GM19035 (cell line): ENCODE data around the gene DNAH8.

Experiments
- ATAC-seq: cut with Tn5 transposase; IDR thresholded peaks from one replicate; pipeline ENCODE4 v1.9.1; 2021; ENCODE audit not compliant: unreplicated experiment

The DNAH8 gene

DNA sequence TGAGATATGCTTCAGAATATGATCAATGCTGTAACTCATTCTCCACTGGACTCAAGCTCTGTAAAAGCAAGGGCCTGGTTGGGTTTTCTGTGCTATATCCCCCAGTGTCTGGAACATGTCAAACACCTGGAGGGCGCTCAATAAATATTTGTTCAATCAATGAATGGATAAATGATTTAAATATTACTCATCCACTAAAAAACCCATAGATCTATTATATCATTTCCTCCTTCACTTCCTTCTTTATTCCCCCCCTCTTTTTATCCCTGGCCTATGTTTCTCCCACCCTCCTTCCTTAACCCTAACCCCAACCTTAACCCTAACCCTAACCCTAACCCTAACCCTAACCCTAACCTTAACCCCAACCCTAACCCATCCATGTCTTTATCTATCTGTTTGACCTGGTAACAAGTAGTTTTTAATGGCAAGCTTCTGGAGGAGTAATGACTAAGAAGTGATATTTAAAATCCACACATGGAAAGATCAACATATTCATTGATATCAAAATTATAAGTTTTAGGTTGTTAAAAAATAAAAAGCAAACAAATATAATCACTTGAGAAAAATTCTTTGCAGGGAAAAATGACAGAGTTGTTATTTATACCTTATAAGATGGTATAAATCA is 229.7 kb downstream of the DNAH8 start:
- no peak for ATAC-seq

DNA sequence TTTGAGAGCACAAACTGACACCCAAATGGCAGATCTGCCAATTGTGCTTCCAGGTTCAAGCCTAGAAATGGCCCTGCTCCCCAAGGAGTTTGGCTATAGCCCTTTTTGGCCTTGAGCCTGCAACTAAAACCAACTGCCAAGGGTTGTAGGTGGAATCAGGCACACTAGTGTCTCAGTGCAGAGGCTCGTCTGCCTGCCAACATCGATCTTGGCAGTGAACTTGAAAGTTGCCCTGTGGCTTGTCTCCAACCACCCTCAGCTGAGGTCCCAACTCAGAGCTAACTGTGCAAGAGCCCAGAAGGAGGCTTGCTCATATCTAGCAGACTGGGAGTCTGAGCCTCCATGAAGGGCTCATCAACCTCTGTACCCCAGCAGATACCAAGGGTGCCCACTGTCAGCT is 240.8 kb downstream of the DNAH8 start:
- no peak for ATAC-seq

DNA sequence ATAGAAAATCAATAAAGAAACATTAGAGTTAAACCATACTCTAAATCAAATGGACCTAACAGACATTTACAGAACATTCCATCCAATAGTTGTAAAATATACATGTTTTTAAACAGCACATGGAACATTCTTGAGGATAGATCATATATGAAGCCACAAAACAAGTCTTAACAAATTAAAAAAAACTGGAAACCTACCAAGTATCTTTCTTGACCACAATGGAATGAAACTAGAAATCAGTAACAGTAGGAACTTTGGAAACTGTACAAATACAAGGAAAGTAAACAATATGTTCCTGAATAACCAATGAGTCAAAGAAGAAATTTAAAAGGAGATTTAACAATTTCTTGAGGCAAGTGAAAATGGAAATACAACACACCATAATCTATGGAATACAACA is 242.3 kb downstream of the DNAH8 start:
- no peak for ATAC-seq

DNA sequence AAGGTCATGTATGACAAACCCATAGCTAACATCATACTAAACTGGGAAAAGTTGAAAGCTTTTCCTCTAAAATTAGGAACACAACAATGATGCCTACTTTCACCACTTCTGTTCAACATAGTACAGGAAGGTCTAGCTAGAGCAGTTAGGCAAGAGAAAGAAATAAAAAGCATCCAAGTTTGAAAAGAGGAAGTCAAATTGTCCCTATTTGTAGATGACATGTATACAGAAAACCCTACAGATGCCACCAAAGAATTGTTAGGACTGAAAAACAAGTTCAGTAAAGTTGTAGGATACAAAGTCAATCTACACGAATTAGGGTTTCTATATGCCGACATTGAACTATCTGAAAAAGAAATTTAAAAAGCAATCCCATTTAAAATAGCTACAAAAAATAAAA is 244.0 kb downstream of the DNAH8 start:
- ATAC-seq, result no peak

DNA sequence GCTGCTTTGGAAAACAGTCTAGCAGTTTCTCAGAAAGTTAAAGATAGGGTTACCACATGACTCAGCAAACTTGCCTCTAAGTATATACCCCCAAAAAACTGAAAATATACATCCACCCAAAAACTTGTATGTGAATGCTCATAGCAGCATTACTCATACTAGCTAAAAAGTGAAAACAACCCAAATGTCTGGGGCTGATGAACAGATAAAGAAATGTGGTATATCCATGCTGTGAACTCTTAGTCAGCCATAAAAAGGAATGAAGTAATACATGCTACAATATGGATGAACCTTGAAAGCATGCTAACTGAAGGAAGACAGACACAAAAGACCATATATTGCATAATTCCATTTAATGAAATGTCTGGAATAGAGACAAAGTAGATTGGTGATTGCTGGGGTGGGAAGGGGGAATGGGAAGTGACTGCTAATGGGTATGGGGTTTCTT is 253.6 kb downstream of the DNAH8 start:
- ATAC-seq, result no peak

DNA sequence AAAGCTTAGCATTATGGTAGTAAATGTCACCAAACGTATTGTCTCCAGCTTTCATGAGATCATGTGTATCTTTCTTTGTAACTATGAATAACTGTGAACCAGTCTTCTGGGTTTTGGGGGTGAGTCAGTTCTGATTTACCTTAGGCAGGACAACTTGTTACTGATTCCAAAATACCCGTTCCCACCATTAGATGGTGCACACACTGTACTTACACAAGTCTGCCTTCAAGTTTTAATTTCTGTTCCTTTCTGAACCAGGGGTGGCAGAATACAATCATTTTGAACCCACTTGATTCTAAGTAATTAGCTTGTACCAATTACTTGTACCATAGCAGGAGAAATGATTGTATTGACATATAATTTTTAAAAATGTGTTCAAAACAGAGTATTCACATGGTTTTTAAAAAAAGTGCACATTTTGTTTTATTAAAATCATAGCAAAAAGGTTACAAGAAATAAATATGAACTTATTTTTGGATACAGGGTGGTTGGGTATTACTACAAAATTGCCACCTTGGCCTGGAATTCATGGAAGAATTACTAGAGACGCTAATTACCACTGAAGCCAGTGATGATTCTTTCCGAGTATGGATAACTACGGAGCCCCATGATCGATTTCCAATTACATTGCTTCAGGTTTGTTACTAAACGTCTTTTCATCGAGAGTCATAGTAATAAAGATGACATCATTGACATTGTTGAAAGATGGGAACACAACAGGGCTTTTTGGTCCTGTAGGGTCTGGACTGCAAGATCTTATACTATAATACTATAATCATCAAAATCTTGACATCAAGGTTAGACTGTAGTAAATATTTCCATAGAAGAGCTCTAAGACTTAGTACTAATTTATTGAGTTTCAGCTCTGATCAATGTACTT is 258.3 kb downstream of the DNAH8 start:
- peak; percentile 52 for ATAC-seq

DNA sequence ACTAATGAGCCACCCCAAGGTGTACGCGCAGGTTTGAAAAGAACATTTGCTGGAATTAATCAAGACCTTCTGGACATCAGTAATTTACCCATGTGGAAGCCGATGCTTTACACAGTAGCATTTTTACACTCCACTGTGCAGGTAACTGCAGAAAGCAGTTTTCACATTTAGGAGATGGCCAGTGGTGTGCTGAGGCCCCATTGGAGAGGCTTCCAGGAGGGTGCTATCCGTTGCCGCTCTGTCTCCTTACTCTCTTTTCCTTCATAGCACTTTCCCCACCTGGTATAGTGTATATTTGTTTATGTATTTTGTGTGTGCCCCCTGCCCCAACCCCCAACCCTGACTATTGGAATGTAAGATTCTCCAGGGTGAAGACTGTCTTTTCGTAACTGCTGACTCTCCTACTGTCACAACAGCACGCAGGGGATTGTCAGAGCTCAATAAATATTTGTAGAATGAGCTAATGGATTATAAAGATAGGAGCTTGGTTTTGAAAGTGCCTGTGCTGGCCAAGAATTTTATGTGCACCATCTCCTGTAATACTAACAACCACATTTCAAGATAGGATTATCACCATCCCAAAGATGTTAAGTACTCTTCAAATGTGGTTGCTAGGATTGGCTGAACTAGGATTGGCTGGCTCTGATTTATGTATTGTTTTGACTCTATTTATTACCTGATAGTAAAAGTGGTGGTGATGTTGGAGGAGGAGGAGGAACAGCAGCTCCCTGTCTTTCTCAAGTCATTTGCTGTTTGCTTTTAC is 259.5 kb downstream of the DNAH8 start:
- no peak for ATAC-seq

DNA sequence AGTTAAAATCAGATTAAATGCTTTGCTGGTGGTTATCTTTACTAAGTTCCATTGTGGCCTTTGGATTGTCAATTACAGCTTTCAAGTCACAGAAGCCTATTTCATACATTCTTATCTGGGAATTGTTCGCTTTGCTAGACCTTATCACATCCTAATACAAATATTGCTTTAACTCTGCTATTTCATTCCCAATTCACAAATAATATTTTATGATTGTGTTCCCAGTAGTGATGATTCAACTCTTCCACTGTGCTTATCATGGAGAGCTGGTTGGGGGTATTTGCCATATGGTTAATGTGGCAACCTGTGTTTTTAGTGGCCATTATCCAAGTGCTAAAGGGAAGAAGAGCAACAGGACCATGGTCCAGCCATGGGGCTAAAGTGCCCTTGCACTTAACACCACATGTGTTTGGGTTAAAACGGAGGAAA is 260.5 kb downstream of the DNAH8 start:
- ATAC-seq, result no peak

DNA sequence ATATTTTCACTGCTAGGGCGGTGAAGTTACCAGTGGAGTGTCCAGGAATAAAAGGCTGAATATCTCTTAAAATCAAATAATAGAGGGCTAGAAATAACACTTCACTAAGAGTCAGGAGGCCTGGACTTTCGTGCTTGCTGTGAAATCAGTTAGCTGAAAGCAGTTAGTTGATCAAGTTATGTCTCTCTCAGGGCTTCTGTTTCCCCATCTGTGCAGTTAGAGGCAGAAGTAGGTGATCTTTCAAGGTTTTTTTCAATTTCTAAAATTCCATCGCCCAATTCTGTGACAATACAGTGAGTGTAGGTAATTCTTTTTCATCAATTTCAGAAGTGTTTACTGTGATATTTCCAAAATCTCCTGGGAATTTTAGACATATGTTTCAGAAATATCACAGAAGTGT is 260.9 kb downstream of the DNAH8 start:
- no peak for ATAC-seq

DNA sequence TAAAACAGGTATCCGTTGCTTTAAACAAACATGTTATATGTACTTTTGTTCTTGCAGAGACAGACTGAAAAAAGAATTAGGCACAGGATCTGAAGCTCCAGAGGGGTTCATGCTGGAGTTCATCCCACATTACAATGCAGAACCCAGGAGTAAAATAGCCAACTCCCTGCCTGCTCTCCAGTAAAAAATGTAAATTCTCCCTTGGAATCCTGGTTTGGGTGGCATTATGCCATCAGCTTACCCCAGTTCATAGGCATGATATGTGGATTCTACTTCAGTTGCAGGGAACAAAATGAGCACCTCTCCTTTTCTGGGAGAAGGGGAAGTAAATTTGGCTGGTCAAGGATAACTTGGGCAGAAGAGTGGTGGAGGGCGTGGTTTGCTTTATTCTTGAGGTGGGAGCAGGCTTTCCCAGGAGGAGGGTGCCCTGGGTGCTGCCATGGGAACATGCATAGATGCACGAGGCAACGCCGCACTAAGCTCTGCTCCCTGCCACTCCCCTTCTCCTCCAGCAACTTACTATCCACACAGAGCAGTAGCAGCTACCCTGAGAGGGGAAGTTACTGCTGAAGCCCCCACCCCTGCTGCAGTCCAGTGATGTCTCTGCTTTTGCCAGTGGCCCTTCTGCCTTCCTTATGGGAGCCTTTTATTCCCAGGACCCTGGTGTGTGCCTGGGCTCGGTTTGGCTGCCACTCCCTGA is 261.8 kb downstream of the DNAH8 start:
- no peak for ATAC-seq

DNA sequence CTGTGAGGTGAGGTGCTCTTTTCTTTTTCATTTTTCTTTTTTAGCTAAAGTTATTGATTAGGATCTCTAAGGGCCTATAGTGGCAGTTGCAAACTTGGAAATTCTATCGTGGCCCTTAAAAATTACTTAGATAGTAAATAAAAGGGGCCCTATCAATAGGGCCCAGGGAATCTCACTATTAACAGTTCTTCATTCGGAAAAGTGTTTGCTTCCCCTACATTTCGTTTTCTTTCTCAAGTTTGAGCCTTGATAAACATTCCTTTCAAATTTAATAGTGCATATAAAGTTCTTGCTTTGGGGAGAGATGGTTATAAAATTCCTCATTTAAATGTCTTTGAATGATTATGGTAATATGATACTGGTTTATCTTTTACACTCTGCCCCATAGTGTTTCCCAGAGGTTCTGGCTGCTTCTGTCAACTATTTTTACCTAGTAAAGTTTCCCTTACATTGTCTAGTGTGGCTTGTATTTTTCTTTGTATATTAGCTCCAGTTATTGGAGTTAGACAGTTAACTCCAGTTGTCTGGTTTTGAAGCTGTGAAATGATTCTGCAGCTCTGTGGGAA is 263.1 kb downstream of the DNAH8 start:
- ATAC-seq, result no peak

DNA sequence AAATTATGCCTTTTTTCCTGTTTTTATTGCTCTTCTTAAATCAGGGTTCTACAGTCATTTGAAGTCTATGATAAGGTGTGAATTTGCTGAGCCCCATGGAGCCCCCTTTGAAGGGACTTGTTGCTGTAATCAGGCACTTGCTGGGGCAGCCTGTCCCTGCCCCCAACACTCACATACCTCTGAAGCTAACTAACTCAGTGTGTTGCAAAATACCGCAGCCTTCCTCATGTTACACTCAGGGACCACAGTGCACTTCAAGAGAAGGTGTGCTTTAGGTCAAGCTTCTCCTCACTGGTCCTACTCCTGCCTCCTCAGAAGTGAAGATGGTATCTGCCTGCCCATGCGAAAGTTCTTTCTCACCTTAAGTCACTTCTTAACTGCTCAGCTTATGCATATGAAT is 267.4 kb downstream of the DNAH8 start:
- no peak for ATAC-seq

DNA sequence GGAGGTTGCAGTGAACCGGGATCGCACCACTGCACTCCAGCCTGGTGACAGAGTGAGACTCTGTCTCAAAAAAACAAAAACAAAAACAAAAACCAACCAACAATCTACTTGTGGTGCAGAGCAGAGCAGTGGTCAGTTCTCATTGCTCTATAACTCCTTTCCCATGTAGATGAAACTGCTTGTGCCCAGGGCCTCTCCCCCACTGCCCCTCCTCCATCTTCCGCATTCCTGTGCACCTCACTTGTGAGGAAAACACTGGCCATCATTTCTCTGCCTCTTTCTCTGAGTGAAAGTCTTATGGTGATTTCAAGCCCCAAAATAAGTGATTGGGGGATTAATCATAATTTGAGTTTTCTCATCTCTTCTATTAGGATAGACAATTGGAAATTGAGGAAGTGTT is 269.6 kb downstream of the DNAH8 start:
- ATAC-seq, result no peak

DNA sequence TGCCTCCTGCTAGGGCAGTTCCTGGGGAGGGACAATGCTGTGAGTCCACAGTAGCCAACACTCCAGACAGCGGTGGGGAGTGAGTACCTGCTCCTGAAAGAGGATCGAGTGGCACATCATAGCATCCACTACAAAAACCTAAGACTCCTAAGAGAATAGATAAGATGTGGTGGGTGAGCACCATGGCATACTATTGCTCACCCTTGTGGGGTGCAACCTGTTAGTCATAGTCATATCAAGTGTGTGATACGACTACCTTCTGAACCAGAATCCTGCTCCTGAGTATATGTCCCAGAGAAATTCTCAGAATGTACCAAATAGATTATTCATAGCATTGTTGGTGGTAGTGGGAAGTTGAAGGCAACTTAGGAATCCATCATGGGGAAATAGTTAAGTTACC is 270.7 kb downstream of the DNAH8 start:
- no peak for ATAC-seq

DNA sequence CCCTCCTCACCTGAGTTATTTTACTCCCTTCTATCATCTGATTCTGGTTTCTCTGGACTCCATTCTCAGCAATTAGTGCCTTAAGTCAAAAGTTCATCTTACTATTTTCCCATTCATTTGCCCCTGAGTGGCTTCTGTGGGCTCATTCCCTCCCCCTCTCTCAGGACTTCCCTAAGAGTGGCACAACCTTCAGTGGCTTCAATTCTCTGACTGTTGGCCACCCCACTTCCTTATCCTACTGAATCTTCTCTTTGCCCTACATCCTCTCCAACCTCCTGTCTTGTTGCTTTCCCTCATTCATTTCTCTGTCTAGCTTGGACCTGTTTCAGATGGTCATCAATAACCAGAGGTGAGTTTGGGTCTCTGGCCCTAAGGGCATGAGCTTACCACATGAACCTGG is 272.4 kb downstream of the DNAH8 start:
- no peak for ATAC-seq

DNA sequence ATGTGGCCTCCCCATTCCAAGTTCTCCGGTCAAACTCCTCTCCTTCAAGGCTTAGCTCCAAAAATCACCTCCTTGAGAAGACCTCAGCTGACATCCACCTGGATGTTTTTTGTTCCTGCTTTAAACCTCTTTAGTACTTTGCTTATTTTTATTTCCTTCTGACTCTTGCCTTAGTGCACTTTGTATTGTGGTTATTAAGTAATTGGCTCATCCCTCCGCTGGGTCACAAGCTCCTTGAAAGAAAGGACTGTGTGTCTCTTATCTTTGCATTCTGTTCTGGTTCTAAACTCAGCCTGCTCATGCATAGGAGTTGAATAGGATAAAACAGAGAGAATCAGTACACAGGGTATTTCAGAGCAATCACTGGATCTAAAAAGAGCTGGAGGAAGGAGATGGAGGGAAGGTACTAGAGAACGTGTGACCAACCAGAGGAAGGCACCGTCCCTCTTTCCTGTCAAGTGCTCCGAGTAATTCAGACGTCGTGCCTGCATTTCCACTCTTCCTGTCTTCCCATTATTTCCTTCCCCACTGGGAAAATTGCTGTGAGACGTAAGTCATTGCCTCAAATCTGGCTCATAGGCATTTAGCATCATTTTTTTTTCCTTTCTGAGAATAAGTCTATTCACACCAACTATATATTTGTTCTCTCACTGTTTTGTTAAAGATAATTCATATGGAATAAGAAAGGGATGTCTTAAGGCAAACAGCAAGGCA is 273.8 kb downstream of the DNAH8 start:
- no peak for ATAC-seq

DNA sequence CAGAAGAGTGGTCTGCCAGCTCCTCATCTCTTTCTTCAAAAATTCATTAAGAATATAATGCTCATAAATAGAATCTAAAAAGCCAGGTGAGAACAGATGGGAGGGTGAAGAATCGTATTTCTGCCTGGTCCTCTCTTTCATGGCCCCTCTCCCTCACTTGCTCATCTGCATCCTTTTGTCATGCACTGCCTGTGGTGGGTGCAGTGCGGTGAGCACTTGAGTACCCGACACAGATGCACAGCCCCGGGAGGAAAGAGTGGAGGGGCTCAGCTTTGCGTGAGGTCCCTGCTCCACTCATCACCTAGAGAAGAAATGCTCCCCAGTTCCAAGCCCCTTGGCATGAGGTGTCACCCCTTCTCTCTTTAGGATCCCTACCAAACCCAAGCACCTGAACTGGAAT is 275.4 kb downstream of the DNAH8 start:
- no peak for ATAC-seq

DNA sequence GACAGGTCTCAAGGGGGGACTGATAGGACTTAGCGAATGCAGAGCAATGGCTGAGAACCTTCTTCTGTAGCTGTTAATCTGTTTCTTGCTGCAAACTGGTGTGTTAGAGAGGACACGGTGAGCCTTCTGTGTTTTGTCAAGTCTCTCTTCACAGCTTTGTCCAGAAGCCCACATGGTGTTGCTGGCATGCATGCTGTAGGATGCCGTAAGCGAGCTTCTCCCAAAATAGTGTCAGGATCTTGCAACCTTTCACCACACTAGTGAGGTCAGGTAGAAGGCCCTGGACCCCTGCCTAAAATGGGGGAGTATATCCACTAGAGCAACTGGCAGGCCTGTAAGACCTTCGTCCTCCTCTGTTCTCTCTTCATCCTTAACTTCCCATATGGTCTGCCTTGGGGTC is 281.6 kb downstream of the DNAH8 start:
- no peak for ATAC-seq

DNA sequence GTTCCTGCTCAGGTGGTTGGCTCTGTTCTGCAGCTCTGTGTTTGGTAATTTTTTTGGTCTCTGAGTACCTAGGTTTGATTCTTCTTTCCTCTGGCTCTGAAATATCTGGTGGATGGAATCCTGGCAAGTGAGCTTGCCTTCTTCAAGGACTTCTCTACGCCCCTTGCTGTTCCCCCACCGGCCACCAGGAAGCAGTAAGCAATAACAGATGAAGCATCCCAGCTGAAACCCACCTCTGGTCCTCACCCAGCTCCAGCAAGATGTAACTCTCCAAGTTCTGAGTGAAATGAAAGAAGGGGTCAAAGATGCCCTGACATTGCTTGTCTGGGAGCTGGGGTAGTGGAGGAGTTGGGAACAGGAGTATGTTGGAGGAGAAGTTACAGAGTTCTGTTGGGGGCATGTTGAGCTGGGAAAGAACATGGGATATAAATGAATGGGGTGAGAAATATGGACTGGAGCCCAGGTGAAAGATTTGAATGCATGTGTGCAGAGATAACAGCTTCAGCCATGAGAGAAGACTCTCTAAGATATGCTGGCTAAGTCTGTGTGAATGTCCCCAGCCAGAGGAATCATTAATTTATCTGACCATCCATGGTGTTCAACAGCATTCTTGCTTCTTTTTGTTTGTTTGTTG is 282.1 kb downstream of the DNAH8 start:
- ATAC-seq, result no peak

DNA sequence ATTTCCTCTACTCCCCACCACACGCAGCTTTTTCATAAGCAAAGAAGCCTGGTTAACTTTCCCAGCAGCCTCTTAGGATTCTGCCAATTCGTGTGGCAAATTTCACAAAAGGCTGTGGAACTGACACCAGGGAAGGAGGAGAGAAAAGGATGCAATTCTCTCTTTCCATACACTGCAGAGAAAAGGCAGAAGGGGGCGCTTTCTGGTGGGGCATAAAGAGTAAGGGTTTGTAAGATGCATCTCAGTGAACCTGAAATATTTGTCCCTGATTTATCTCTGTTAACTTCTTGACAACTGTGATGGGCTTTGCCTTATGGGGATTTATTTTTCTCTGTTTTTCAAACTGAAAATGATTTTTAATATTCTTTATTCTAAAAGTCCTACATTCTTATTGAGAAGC is 288.0 kb downstream of the DNAH8 start:
- no peak for ATAC-seq
